ENCODE measurements around the gene PLB1. TPM values are rescaled to one million over a fixed set of nuclear protein-coding genes. Genes with fewer than 3 reads are reported as not detected.

The PLB1 gene
- polyA plus RNA-seq, 2 donors = 0.94 to 1.3 TPM

DNA sequence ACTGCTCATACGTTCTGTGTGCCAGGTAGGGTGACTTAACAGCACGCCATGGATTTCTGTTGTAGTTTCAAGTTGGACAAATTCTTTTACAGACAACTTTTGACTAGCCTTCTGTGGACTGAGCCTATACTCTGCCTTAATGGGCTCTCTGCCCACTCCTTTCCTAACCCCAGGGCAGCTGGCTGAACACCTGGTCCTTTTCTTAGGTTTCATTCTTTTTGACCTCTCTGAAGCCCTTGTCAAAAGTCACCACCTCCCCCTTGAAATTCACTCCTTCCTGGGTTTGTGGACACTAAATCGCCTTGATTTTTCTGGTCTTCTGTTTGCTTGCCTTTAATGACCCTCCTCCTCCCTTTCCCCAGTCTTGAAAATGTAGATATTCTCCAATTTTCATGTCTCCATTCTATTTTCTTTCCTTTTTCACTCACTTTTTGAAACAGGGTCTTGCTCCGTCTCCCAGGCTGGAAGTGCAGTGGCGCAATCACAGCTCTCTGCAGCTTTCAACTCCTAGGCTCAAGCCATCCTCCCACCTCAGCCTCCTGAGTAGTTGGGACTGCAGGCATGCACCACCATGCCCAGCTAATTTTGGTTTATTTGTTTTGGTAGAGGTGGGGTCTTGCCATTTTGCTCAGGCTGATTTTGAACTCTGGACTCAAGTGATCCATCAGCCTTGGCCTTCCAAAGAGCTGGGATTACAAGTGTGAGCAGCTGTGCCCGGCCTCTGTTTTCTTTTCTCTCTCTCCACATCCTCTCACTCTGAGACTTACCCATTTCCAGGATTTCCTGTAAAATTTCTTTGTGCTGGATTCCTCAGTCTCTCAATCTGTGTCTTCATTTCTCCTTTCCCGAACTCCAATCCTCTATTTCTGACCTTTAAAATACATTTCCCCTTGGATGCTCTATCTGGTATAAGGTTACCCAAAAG is 112.9 kb downstream of the PLB1 start:
- Histone ChIP-seq H3K4me3 (ENCODE audit: low read depth in 1 of 2, low read length in 2 of 2) (no peak overlapping the region), H3K27ac (ENCODE audit: low read depth in 2 of 2, low read length in 1 of 2) (peak overlapping the region; percentile 14 to 36), H3K36me3 (ENCODE audit: control insufficient read depth in 2 of 2, insufficient read depth in 2 of 2, low read length in 1 of 2) (no peaks in the 10 kb centered on the region), H3K9me3 (ENCODE audit: control insufficient read depth in 2 of 2, insufficient read depth in 1 of 2, low read depth in 1 of 2, low read length in 1 of 2) (no peaks in the 10 kb centered on the region), H3K27me3 (ENCODE audit: control insufficient read depth in 1 of 2, insufficient read depth in 2 of 2, low read length in 2 of 2) (no peaks in the 10 kb centered on the region), H3K4me1 (ENCODE audit: control insufficient read depth in 2 of 2, insufficient read depth in 2 of 2, low read length in 1 of 2) (peaks cover 1 to 12% of the 10 kb centered on the region in 2 donors)
- WGBS, 2 donors = 78 to 83% methylated on average over 7 of the region's 7 CpGs

- no peaks in the 10 kb centered on the region for H3K27me3 ChIP-seq (ENCODE audit: control insufficient read depth in 1 of 2, insufficient read depth in 2 of 2, low read length in 2 of 2)
- H3K27ac ChIP-seq (ENCODE audit: low read depth in 2 of 2, low read length in 1 of 2) = peak overlapping the region; percentile 66 to 89
- H3K4me3 ChIP-seq (ENCODE audit: low read depth in 1 of 2, low read length in 2 of 2) = no peak overlapping the region
- no peaks in the 10 kb centered on the region for H3K36me3 ChIP-seq (ENCODE audit: control insufficient read depth in 2 of 2, insufficient read depth in 2 of 2, low read length in 1 of 2)
- H3K9me3 ChIP-seq (ENCODE audit: control insufficient read depth in 2 of 2, insufficient read depth in 1 of 2, low read depth in 1 of 2, low read length in 1 of 2) = no peaks in the 10 kb centered on the region
- H3K4me1 ChIP-seq (ENCODE audit: control insufficient read depth in 2 of 2, insufficient read depth in 2 of 2, low read length in 1 of 2) = peaks cover 0 to 12% of the 10 kb centered on the region in 2 donors
- 39 to 55% methylated on average over 8 of the region's 8 CpGs for WGBS, 2 donors
Measured at GRCh38 chr2:28610583-28611201, 114.8 kb downstream of the PLB1 start.

DNA sequence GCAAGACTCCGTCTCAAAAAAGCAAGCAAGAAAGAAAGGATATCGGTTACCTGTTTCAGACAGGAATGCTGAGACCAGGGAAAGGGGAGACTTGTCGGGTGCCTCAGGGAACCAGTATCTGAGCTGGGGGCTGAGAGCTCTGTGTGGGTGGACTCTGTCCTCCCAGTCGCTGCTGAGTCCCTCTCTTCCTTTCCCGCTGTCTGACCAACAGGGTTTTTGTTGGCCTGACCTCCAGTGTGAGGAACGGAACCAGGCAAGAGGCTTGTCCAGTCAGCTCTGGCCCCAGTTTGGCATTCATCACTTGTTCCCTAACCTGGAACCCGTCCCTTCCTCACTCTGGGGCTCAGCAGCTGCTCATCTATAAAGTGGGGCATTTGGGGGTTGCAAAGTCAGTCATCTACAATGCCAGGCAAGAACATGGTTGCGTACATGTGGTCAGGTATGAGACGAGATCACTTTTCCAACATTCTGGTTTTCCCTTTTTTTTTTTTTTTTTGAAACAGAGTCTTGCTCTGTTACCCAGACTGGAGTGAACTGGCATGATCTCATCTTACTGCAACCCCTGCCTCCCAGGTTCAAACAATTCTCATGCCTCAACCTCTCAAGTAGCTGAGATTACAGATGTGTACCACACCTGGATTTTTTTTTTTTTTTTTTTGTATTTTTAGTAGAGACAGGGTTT is 116.4 kb downstream of the PLB1 start:
- WGBS, 2 donors = 88% methylated on average over 9 of the region's 9 CpGs
- Histone ChIP-seq H3K27ac (ENCODE audit: low read depth in 2 of 2, low read length in 1 of 2) (peak overlapping the region in 1 of 2 donors; percentile 50), H3K9me3 (ENCODE audit: control insufficient read depth in 2 of 2, insufficient read depth in 1 of 2, low read depth in 1 of 2, low read length in 1 of 2) (no peaks in the 10 kb centered on the region), H3K4me3 (ENCODE audit: low read depth in 1 of 2, low read length in 2 of 2) (no peak overlapping the region), H3K27me3 (ENCODE audit: control insufficient read depth in 1 of 2, insufficient read depth in 2 of 2, low read length in 2 of 2) (no peaks in the 10 kb centered on the region), H3K36me3 (ENCODE audit: control insufficient read depth in 2 of 2, insufficient read depth in 2 of 2, low read length in 1 of 2) (no peaks in the 10 kb centered on the region), H3K4me1 (ENCODE audit: control insufficient read depth in 2 of 2, insufficient read depth in 2 of 2, low read length in 1 of 2) (peaks cover 0 to 12% of the 10 kb centered on the region in 2 donors)

DNA sequence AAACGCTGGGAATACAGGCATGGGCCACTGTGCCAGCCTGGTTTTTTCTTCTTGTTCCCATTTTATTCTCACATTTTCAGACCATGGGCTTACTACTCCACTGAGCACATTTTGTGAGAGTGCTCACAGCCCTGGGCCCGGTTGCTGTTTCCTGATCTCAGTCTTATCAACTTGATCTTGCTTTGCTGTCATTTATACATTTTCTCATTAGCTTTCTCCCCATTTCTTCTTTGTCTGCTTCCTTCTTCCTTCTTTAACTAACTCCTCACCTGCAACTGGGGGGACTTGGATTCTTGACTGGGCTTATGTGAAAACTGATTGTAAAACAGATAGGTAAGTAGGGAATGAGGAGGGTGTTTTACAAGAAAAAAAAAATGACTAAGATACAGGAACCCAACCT is 117.3 kb downstream of the PLB1 start:
- Histone ChIP-seq H3K4me3 (ENCODE audit: low read depth in 1 of 2, low read length in 2 of 2) (no peak overlapping the region), H3K27me3 (ENCODE audit: control insufficient read depth in 1 of 2, insufficient read depth in 2 of 2, low read length in 2 of 2) (no peaks in the 10 kb centered on the region), H3K27ac (ENCODE audit: low read depth in 2 of 2, low read length in 1 of 2) (peak overlapping the region; percentile 9 to 38), H3K36me3 (ENCODE audit: control insufficient read depth in 2 of 2, insufficient read depth in 2 of 2, low read length in 1 of 2) (no peaks in the 10 kb centered on the region), H3K9me3 (ENCODE audit: control insufficient read depth in 2 of 2, insufficient read depth in 1 of 2, low read depth in 1 of 2, low read length in 1 of 2) (no peaks in the 10 kb centered on the region), H3K4me1 (ENCODE audit: control insufficient read depth in 2 of 2, insufficient read depth in 2 of 2, low read length in 1 of 2) (peaks cover 0 to 16% of the 10 kb centered on the region in 2 donors)
- WGBS, 2 donors = 60 to 72% methylated on average over 2 of the region's 2 CpGs

DNA sequence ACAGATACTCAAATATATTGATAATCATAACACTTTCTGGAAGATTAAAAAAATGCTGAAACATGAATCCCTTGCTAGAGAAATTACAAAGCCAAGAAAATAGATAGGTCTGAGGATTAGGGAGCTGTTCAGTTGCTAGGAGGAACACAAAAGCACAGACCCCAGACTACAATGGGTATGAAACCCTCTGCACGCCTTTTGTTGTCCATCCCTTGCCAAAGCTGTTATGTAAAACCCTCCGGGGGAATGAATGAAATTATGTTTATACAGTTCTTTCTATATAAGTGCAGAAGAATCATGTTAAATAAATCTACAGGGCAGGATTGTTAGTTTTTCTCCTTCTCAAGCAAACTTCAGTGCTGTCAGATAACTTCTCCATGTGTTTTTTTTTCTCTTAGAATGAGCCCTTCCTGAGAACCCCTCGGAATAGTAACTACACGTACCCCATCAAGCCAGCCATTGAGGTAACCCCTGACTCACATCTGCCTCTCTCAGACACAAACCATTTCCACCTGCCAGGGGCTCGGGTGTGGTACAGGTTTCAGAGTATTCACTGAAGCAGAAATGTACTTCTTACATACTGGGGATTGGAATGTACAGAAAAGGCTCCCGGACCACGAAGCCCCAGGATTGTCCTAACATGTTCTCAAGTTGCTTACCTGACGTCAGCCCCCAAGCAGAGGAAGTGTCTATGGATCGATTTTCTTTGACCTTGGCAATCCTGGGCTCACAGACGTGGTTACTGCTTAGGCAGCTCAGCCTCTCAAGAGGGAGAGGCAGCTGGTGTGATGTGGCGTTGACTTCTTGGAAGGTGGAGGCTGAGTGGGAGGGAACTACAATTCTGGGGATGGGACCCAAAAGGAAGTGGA is 118.0 kb downstream of the PLB1 start:
- no peaks in the 10 kb centered on the region for H3K36me3 ChIP-seq (ENCODE audit: control insufficient read depth in 2 of 2, insufficient read depth in 2 of 2, low read length in 1 of 2)
- peaks cover 2 to 20% of the 10 kb centered on the region in 2 donors for H3K4me1 ChIP-seq (ENCODE audit: control insufficient read depth in 2 of 2, insufficient read depth in 2 of 2, low read length in 1 of 2)
- H3K4me3 ChIP-seq (ENCODE audit: low read depth in 1 of 2, low read length in 2 of 2) = no peak overlapping the region
- H3K27ac ChIP-seq (ENCODE audit: low read depth in 2 of 2, low read length in 1 of 2) = peak overlapping the region; percentile 80 to 99
- H3K9me3 ChIP-seq (ENCODE audit: control insufficient read depth in 2 of 2, insufficient read depth in 1 of 2, low read depth in 1 of 2, low read length in 1 of 2) = no peaks in the 10 kb centered on the region
- H3K27me3 ChIP-seq (ENCODE audit: control insufficient read depth in 1 of 2, insufficient read depth in 2 of 2, low read length in 2 of 2) = no peaks in the 10 kb centered on the region
- 37 to 46% methylated on average over 11 of the region's 11 CpGs for WGBS, 2 donors

DNA sequence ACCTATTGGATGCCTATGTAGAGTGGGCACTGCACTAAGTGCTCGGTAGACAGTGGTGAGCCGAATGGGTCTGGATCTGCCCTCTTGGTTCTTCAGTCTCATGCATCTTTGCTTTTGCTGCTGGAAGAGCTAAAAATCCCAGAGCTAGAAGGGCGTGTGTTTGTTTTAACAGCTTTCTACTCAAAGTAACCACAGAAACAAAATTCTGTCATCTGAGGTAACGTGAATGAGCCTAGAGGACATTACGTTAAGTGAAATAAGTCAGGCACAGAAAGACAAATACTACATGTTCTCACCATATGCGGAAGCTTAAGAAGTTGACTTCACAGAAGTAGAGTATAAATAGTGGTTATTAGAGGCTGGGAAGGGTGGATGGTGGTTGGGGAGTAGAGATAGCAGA is 119.8 kb downstream of the PLB1 start:
- Histone ChIP-seq H3K27ac (ENCODE audit: low read depth in 2 of 2, low read length in 1 of 2) (peak overlapping the region in 1 of 2 donors; percentile 38), H3K4me3 (ENCODE audit: low read depth in 1 of 2, low read length in 2 of 2) (no peak overlapping the region), H3K9me3 (ENCODE audit: control insufficient read depth in 2 of 2, insufficient read depth in 1 of 2, low read depth in 1 of 2, low read length in 1 of 2) (no peaks in the 10 kb centered on the region), H3K36me3 (ENCODE audit: control insufficient read depth in 2 of 2, insufficient read depth in 2 of 2, low read length in 1 of 2) (no peaks in the 10 kb centered on the region), H3K4me1 (ENCODE audit: control insufficient read depth in 2 of 2, insufficient read depth in 2 of 2, low read length in 1 of 2) (peaks cover 8 to 23% of the 10 kb centered on the region in 2 donors), H3K27me3 (ENCODE audit: control insufficient read depth in 1 of 2, insufficient read depth in 2 of 2, low read length in 2 of 2) (no peaks in the 10 kb centered on the region)
- WGBS, 2 donors = 76 to 84% methylated on average over 6 of the region's 6 CpGs

DNA sequence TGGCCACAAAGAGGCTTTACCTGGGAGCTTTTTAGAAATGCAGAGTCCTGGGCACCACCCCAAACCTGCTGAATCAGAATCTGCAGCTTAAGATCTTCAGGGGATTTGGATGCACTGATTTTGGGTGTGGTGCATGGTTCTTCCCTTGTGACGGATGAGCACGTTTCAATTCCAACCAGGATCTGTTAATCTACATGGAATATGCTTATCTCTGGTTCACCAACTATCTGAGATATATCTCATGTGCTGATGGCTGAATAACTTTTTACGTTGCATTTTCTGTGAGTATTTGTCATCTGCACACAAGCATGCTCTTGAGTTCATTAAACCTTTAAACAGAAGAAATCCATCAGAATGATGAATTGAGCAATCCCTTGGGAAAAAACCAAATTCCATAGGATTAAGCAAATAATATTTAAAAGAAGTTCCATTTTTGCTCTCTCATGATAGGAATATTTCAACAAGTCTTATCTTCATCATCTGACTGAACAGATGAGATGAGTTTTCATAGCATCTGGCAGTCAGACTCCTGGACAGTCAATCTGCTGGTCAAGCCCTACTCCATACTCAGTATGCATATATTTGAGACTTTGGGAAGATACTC is 120.6 kb downstream of the PLB1 start:
- WGBS, 2 donors = 39 to 44% methylated on average over 3 of the region's 3 CpGs
- no peaks in the 10 kb centered on the region for H3K36me3 ChIP-seq (ENCODE audit: control insufficient read depth in 2 of 2, insufficient read depth in 2 of 2, low read length in 1 of 2)
- no peaks in the 10 kb centered on the region for H3K27me3 ChIP-seq (ENCODE audit: control insufficient read depth in 1 of 2, insufficient read depth in 2 of 2, low read length in 2 of 2)
- no peak overlapping the region for H3K4me3 ChIP-seq (ENCODE audit: low read depth in 1 of 2, low read length in 2 of 2)
- H3K9me3 ChIP-seq (ENCODE audit: control insufficient read depth in 2 of 2, insufficient read depth in 1 of 2, low read depth in 1 of 2, low read length in 1 of 2) = no peaks in the 10 kb centered on the region
- H3K4me1 ChIP-seq (ENCODE audit: control insufficient read depth in 2 of 2, insufficient read depth in 2 of 2, low read length in 1 of 2) = peaks cover 11 to 23% of the 10 kb centered on the region in 2 donors
- H3K27ac ChIP-seq (ENCODE audit: low read depth in 2 of 2, low read length in 1 of 2) = no peak overlapping the region

DNA sequence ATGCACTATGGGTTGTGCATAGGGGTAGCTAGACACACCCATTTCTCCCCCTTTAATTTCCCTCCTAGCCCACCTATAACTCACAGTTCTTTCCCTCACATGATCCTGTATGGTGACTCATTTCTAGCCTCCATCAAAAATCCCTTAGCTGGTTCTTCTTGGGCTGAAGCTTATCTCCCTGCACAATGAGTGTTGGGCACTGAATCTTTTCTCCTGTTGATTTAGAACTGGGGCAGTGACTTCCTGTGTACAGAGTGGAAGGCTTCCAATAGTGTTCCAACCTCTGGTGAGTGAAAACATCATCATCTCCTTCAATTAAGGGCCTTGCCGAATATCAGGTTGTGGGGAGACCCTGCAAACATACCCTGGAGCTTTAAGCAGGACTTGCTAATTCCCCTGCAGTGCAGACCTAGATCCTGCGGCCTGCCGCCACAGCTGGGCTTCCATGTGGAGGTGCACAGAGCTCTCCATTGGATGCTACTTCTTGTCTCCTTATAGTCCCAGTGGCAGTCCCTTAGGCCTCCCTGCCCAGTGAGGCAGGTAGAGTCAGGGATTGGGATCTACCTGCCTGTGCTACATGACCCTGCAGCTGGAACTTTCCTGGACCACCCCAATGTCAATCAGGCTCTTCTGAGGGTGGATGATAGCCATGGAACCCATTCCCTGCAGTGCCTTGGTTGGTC is 121.8 kb downstream of the PLB1 start:
- 89 to 93% methylated on average over 3 of the region's 3 CpGs for WGBS, 2 donors
- Histone ChIP-seq H3K36me3 (ENCODE audit: control insufficient read depth in 2 of 2, insufficient read depth in 2 of 2, low read length in 1 of 2) (no peaks in the 10 kb centered on the region), H3K27ac (ENCODE audit: low read depth in 2 of 2, low read length in 1 of 2) (peak overlapping the region; percentile 22 to 47), H3K4me1 (ENCODE audit: control insufficient read depth in 2 of 2, insufficient read depth in 2 of 2, low read length in 1 of 2) (peaks cover 11 to 23% of the 10 kb centered on the region in 2 donors), H3K4me3 (ENCODE audit: low read depth in 1 of 2, low read length in 2 of 2) (no peak overlapping the region), H3K9me3 (ENCODE audit: control insufficient read depth in 2 of 2, insufficient read depth in 1 of 2, low read depth in 1 of 2, low read length in 1 of 2) (no peaks in the 10 kb centered on the region), H3K27me3 (ENCODE audit: control insufficient read depth in 1 of 2, insufficient read depth in 2 of 2, low read length in 2 of 2) (no peaks in the 10 kb centered on the region)

All from esophagus (tissue), 2 donors.